ENCODE measurements around the gene F11R.
A peak's percentile ranks its signal among the peaks of the same experiment; 100 is the strongest.
"Not testable (repeated sequence)": the region's sequence is repeated elsewhere in the genome, so short reads cannot be mapped to it uniquely, and the experiment has no call there.

The F11R gene

DNA sequence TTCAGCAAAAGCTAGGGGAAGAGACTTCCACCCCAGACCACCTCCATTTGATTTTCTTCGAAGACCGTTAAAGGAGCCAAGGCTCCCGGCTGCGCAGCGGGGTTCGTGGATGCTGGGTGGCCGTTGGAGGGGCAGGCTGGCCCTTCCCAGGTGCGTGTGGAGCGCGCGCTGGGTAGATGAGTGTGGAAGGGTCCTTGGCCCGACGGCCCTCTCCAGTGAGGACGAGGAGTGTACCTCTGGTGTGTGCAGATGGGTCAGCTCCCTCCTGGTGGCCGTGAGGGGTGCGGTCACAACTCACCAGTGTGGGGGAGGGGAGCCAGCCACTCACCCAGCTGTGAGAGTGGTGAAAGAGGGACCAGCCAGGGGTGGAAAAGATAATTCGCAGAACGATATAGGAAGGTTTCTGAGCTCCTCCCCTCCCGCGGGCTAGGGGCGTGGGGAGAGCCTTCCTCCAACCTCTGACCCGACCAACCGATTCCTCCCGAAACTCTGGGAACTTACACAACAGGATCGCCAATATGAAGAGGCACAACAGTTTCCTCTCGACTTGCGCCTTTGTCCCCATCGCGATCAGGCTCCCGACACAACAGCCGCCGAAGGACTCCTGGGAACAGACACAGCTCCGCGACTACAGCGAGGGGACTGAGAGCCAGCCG lies at the start of gene F11R:
F11R (minus strand) TSS at position 644 of the 656 bp plus-strand sequence; CDS start at position 565, 79 bp downstream.
- DNase-seq = no peak

DNA sequence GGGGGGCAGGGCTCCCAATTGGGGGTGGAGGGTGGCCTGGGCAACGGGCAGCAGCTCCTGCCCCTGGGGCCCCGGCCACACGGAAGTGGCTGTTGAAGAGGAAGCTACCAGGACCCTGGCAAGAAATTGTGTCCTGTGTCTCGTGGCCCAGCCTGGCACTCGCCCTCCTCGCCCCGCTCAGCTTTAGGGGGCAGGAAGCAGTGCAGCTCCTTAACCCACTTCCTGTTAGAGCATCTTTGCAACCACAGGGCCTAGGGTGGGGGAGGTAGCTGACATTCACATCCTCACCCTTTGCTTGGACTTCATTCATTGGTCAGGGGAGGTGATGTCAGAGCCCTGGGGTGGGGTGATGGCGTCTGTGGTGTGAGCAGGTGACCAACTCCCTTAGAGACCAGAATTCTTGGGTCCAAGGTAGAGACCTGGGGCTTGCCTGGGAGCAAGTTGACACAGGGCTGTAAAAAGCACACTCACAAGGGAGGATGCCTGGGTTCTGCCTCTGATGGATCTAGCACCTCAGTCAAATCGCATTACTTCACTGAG lies 48.8 kb upstream of the F11R start, which contains the start of gene ARHGAP30:
ARHGAP30 (minus strand) TSS at position 161 of the 540 bp plus-strand sequence. CDS start 267 bp downstream, outside the sequence.
- peak; percentile 96 for DNase-seq

- DNase-seq = peak; percentile 37
Measured at GRCh38 chr1:161069241-161069640, 48.3 kb upstream of the F11R start.

DNA sequence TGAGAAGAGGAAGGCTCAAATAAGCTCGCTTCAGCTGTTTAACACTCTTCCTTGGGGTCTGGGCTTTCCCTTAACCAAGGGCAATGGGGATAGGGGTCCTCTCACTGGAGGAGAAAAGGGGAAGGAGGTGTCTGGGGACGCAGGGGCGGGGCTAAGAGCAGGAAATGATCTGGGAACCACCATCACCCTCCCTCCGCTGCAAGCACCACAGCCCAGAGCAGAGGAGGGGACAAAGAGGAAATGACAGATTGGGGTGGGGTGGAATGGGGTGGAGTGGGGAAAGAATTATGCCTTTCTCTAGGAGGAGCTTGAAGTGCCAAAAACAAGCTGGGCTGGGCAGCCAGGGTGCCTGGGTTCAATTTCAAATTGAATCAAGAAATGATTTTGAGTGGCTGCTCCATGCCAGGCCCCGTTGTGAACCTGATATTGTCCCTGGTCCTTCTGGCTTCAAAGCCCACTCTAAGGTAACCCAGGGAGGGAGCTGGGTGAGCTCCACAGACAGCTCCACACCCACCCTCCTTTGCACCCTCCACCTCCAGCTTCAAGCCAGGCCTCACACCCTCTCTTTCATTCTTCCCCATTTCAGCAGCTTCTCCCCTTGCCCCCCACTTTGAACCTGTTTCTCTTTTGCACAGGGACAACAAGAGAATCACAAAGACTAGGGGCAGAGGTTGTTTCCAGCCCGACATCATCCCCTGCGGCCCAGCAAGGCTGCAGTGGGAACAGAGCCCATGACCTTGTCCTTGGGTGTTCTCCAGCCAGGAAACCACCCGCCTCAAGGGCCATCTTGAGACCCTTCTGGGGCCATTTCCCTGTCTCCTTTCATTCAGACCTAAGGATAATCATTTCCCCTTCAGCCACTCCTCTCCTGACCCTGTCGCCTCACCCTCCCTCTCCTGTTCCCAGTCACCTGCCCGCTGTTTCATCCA lies 47.6 kb upstream of the F11R start:
- peak; percentile 94 for DNase-seq

DNA sequence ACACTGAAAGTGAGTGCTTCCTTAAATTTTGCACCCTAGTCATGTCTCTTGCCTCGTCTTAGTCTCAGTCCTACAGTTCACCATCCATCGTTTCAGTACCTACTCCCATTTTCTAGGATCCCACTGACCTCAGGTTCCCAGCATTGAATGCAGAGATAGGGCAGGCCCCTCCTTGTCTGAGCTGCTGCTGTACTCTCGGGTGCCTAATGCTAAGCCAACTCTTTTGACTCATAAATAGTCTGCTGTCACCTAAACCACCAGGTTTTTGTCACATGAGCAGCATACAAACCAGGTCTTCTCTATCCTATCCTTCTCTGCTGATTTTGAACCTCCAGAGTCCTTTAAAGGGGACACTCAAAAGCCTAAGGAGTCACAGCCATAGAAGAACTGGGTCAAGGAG lies 45.7 kb upstream of the F11R start:
- DNase-seq = peak; percentile 36

DNA sequence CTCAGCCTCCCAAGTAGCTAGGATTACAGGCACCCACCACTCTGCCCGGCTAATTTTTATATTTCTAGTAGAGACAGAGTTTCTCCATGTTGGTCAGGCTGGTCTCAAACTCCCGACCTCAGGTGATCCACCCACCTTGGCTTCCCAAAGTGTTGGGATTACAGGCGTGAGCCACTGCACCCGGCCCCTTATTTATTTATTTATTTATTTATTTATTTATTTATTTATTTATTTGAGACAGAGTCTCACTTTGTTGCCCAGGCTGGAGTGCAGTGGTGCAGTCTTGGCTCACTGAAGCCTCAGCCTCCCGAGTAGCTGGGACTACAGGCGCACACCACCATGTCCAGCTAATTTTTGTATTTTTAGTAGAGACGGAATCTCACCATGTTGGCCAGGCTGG lies 44.7 kb upstream of the F11R start:
- DNase-seq = not testable (repeated sequence)

DNA sequence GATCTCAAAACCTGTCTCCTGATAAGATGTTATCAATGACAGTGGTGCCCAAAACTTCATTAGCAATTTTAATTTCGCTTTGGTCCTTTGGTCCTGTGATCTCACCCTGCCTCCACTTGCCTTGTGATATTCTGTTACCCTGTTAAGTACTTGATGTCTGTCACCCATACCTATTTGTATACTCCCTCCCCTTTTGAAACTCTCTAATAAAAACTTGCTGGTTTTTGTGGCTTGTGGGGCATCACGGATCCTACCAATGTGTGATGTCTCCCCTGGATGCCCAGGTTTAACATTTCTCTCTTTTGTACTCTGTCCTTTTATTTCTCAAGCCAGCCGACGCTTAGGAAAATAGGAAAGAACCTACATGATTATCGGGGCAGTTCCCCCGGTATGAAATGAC lies 43.0 kb upstream of the F11R start:
- DNase-seq = peak; percentile 36

DNA sequence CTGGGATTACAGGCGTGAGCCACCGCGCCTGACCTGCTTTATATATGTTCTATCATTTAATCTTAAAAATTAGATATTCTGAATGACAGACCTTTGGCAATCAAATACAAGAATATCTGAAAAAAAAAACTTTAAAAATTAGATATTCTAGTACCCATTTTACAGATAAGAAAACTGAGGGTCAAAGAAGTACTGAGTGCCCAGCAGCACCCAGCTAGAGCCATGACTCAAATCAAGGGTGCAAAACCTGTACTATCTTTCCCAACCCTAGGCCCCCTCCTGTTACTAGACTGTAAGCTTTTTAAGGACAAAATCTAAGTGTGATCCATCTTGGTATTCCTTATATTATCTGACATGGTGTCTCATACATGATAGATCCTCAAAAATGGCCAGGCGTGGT lies 40.5 kb upstream of the F11R start:
- no peak for DNase-seq

DNA sequence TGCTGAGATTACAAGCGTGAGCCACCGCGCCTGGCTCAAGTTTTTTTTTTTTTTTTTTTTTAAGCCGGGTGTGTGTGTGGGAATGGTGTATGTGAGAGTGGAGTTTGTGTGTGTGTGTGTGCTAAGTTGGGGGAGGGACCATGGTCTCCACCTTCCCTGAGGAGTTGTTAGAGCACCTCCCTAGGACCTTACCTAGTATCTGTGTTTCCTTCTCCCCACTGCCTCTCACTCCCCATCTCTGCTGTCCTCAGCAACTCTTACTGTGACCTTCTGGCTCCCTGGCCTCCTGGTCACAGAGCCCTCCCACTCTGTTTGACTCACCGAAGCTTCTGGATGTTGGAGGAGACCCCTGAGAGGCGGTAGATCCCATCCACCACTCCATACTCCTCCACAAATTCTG lies 38.3 kb upstream of the F11R start:
- no peak for DNase-seq

DNA sequence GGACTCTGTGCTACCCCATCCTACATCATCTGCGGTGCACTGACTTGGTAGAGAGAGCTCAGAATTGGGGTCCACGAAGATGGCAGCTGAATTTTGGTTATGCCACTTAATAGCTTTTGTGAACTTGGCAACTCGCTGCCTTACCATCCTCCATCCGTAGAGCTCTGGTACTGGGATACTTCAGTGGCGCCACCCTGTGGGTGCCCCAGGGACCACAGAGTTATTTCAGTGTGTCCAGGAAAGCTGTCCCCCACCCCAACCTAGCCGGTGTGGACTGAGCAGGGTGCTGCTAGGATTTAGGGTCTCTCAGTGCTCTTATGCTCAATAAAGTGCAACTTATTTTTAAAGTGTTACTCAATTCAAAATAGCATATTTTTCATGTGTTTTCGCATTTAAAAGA lies 33.9 kb upstream of the F11R start:
- DNase-seq = no peak

DNA sequence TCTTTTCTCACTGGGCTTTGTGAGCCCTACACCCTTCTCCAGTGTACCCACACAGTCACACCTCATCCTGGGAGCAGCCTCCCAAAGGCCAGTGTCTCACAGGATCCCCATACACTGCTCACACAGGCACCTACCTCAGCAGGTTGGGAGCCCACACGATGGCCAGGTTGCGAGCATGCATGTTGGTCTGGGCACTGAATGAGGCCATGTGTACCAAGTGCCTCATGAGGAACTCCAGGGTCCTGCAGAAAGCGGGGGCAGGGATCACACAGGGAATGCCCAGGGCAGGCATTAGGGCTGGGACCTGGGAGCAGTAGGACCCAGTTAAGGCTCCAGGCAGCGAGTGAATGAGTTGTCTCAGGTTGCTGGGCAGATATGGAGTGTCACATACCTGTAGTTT lies 33.3 kb upstream of the F11R start:
- no peak for DNase-seq

GRCh38 chr1:161052899-161053298 lies 31.9 kb upstream of the F11R start:
- DNase-seq = no peak

- no peak for DNase-seq
Measured at GRCh38 chr1:161051219-161051618, 30.3 kb upstream of the F11R start.

DNA sequence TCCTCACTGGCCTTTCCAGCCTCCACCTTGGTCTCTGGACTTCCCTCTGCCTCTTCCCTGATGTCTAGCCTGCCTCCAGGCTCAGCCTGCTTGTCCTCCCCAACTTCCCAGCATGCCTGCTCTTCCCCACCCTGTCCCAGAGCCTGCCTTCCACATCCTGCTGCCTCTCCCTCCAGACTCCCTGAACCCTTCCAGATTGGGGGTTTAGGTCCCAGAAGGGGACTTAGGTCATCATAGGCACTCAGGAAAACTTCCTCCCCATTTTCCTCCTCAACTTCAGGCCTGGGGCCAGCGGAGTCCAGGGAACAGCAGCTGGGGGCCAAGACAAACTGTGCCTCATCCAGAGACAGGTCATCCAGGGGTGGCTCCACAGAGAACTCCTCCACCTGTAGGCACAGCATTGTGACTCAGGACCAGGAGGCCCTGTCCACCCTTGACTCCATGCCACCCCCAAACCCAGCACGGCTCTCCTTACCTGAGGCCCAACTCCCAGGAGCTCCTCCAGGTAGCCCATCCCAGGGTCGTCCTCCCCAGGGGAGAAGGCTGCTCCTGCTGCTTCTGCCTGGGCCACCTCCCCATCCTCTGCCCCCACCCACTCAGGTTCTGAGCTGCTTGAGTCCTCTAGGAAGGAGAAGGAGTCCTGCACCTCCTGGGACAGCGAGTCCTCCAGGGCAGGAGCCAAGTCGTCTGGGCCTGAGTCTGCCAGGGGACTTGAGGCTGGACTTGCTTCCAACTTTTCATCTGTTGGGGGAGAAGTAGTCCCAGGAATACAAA lies 28.2 kb upstream of the F11R start:
- no peak for DNase-seq

- DNase-seq = no peak
Measured at GRCh38 chr1:161047436-161048420, 26.8 kb upstream of the F11R start.

GRCh38 chr1:161046605-161047228 lies 25.8 kb upstream of the F11R start:
- peak; percentile 42 for DNase-seq

- DNase-seq = peak; percentile 95
Measured at GRCh38 chr1:161045736-161046604, 25.0 kb upstream of the F11R start, which contains the start of gene USF1. Gene USF1, minus strand, starts transcription at chr1:161045977. Its CDS starts 2,702 bp downstream, at chr1:161043275.

GRCh38 chr1:161044908-161045735 lies 24.2 kb upstream of the F11R start:
- DNase-seq = peak; percentile 82

- DNase-seq = peak; percentile 64
Measured at GRCh38 chr1:161044535-161044907, 23.6 kb upstream of the F11R start.
